ENCODE measurements around the gene ALPI.

ALPI gene

GRCh38 chr2:232491139-232491780 is 35.3 kb downstream of the ALPI start:
- ChIA-PET POLR2A (ENCODE audit: low non-redundant PET) (no interaction called here), CTCF (no interaction called here)
- H3K27ac ChIP-seq = no peak overlapping the region
- TF ChIP-seq CTCF (conservative IDR thresholded peaks at IDR 0.05; ENCODE audit: low read depth) = no peak
- DNase-seq (ENCODE audit: low spot score) = no peak

GRCh38 chr2:232492236-232492848 is 36.4 kb downstream of the ALPI start:
- H3K27ac ChIP-seq = no peak overlapping the region
- ChIA-PET CTCF (interaction anchor here (0.6 kb wide), 1 partner anchor 21 kb away, joined by 4 read pairs; no protein-coding TSS in a partner anchor), POLR2A (ENCODE audit: low non-redundant PET) (no interaction called here)
- DNase-seq (ENCODE audit: low spot score) = no peak
- no peak for TF ChIP-seq CTCF (conservative IDR thresholded peaks at IDR 0.05; ENCODE audit: low read depth)

- POLR2A ChIA-PET (ENCODE audit: low non-redundant PET) = no interaction called here
- no peak for TF ChIP-seq CTCF (conservative IDR thresholded peaks at IDR 0.05; ENCODE audit: low read depth)
- H3K27ac ChIP-seq = no peak overlapping the region
- CTCF ChIA-PET = interaction anchor here (0.6 kb wide), 1 partner anchor 22 kb away, joined by 4 read pairs; no protein-coding TSS in a partner anchor
- DNase-seq (ENCODE audit: low spot score) = no peak
These were observed 37.2 kb downstream of the ALPI start for GRCh38 chr2:232492963-232493700.

- ChIA-PET POLR2A (ENCODE audit: low non-redundant PET) (no interaction called here), CTCF (no interaction called here)
- no peak overlapping the region for H3K27ac ChIP-seq
- TF ChIP-seq CTCF (conservative IDR thresholded peaks at IDR 0.05; ENCODE audit: low read depth) = no peak
- no peak for DNase-seq (ENCODE audit: low spot score)
These were observed 37.9 kb downstream of the ALPI start for GRCh38 chr2:232493701-232494474.

- POLR2A ChIA-PET (ENCODE audit: low non-redundant PET) = no interaction called here
- CTCF ChIA-PET = no interaction called here
- TF ChIP-seq CTCF (conservative IDR thresholded peaks at IDR 0.05; ENCODE audit: low read depth) = no peak
These were observed 38.6 kb downstream of the ALPI start for GRCh38 chr2:232494542-232494941.

GRCh38 chr2:232495292-232495691 is 39.3 kb downstream of the ALPI start:
- H3K27ac ChIP-seq = no peak overlapping the region
- ChIA-PET CTCF (no interaction called here), POLR2A (ENCODE audit: low non-redundant PET) (interaction anchor here (0.6 kb wide), 1 partner anchor 578 kb away, joined by 3 read pairs; no protein-coding TSS in a partner anchor)
- TF ChIP-seq CTCF (conservative IDR thresholded peaks at IDR 0.05; ENCODE audit: low read depth) = no peak
- DNase-seq (ENCODE audit: low spot score) = no peak

More at GRCh38 chr2:232494542-232494941, 38.6 kb downstream of the ALPI start:
- DNase-seq (ENCODE audit: low spot score) = no peak
- H3K27ac ChIP-seq = no peak overlapping the region

All from RWPE1 (cell line).